GM21528 (cell line): ENCODE measurements around the gene UBE2G2.
A peak's percentile ranks its signal among the peaks of the same experiment; 100 is the strongest.

Source experiments
- ATAC-seq: cut with Tn5 transposase; IDR thresholded peaks from one replicate; pipeline ENCODE4 v1.9.1; 2021; ENCODE audit warnings: mild to moderate bottlenecking, moderate library complexity; ENCODE audit not compliant: unreplicated experiment, low FRiP score

UBE2G2 gene

GRCh38 chr21:44801468-44802395 is at the start of gene UBE2G2:
Gene UBE2G2 (minus strand): TSS chr21:44801820. CDS start chr21:44801748, 72 bp downstream.
- ATAC-seq: peak; percentile 64

DNA sequence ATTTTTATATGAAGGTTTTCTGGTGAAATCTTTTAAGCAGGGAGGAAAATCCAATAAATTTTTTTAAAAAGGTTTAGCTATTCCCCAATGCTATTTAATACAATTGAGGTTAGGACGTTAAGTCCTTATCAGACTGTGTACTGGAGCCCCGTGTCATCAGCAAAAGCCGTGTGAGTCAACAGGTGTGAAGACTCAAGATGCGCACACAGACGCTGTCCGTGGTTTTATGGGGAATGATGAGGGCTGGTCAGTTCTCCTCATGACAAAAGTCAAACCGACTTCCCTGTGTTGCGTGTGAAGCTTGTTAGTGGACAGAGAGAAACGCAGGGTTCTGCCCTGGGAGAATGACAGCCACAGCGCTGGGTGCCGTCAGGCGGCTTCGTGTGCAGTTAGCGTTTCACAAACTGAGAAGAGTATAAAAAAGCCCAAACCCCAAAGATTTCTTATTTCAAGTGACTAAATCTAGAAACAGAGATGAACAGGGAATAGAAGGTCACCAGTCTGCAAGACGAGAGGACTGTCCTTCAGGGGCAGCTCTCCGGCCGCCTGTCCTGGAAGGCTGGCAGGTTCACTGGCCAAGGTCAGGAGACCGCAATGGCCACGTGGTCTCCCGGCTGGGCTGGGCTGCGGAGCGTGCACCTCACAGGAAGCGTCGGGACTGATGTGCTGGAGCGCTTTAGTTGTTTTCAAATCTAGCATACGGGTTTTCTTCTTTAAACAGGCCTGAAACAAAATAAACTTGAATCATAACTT is 49.5 kb upstream of the UBE2G2 start:
- ATAC-seq: no peak

DNA sequence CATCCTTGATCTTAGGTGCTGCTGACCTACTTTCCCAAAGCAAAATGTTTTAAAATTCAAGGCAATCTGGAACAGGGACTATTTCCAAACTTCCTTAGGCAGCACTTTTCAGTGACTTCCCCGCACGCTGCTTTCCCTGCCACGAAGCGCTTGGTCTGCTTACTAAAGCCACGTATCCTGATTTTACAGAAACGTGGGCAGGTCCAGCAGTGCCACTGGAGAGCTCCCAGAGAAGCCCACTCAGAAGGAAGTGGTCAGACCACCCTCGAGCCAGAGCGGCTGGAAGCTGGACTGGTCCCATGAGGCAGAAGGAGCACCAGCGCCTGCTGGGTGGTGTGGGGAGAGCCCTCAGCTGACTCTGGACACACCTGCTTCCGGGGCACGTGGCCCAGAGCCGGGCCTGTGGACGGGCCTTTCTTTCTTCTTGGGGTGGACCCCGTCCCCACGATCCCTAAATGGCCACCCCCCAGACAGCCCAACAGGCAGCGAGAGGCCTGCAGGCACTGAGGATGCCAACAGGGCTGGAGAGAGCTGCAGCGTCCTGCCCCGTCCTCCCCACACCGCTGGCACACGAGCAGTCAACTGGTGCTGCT is 48.7 kb upstream of the UBE2G2 start:
- ATAC-seq: no peak

GRCh38 chr21:44849616-44850130 is 48.1 kb upstream of the UBE2G2 start:
- no peak for ATAC-seq

DNA sequence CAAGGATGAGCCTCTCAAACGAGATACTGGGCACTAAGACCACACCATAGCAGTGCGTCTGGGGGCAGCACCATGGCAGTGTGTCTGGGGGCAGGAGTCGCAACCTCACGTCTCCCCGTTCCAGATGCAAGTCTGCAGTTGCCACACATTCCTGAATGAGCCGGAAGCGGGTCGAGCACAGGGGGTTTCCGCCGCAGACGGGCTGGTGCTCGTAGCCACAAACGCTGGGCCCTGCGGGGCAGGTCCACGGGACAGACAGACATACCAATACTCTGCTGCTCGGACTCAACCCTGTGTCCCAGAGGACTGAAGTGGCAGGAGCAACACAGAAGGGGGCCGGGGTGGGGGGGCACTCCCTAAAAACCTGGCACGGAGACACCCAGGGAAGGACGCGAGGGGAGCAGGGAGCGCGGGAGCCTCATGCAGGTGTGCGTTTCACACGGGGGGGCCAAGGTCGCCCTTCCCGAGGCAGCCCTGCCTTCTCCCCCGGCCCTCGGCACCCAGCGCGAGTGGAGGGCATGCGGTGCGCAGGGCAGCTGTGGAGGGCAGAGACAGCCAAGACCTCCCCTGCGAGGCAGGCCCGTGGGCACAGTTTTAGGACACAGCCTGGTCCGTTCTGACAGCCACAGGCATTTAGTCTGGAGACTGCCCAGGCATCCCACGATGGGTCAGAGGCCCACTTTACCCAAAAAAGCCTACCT is 47.4 kb upstream of the UBE2G2 start:
- no peak for ATAC-seq

DNA sequence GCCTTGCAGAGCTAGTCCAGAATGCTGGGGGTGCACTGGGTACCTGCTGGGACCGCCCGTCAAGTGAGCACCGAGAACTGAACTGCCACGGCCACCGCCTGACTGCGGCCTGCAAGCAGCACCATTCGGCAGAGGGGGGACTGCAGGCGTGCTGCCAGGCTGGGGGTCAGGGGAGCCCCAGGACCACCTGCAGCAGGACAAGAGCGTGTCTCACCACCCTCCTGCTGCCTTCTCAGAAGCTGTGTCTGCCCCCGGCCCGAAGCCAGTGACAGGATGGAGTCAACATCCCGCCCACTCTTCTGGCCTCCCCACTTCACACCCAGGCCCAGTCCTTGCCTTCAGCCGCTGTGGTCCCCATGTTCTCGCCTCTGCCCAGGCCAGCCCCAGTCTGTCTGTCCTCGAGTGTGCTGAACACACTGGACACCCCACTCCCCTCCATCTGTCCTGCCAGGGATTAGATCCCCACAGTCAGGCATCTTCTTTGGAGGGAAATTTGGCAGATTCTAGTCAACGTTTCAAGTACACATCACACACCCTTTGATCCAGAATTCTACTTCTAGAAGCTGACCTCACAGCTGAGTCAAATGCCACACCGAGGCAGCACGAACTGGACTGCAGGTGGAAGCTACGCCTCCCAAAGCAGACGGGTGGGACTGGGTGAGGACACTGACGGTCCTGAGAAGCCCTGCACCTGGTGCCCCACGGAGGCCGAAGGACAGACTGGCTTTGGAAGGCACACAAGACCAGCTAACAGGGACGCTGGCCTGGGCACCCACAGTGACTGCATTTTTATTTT is 45.8 kb upstream of the UBE2G2 start:
- no peak for ATAC-seq

DNA sequence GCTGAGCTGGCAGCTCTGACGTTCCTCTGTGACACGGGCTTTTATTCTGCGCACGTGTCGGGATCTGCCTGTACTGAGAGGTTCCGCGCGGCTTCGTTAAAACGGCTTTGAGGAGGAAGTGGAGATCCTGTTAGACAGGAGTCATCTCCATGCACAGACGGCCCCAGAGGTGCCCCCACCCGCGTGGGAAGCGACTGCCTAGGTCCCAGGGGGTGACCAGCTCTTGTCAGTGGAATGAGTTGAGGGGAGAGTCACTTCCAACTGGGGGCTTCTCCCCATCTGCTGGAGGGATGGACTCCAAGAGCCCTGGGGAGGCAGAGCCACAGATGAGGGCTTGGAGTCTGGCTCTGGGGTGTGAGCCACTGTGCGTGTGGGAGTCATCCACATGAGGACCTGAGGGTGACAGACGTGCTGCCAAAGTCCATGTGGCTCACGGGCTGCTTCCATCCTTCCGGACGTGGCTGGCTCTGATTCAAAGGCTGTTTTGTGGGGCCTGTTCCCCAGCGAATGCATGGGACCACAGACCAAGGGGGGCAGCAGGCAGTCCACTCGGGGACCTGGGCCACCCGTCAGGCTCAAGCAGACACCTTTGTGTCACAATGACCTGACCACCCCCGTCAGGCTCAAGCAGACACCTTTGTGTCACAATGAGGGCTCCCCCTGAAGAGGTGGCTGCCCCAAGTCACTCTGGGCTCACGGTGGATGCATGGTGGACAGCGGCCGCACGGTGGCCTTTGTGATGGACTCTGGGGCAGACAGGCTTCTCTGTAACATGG is 45.1 kb upstream of the UBE2G2 start:
- no peak for ATAC-seq

GRCh38 chr21:44846224-44846484 is 44.5 kb upstream of the UBE2G2 start:
- ATAC-seq: no peak

DNA sequence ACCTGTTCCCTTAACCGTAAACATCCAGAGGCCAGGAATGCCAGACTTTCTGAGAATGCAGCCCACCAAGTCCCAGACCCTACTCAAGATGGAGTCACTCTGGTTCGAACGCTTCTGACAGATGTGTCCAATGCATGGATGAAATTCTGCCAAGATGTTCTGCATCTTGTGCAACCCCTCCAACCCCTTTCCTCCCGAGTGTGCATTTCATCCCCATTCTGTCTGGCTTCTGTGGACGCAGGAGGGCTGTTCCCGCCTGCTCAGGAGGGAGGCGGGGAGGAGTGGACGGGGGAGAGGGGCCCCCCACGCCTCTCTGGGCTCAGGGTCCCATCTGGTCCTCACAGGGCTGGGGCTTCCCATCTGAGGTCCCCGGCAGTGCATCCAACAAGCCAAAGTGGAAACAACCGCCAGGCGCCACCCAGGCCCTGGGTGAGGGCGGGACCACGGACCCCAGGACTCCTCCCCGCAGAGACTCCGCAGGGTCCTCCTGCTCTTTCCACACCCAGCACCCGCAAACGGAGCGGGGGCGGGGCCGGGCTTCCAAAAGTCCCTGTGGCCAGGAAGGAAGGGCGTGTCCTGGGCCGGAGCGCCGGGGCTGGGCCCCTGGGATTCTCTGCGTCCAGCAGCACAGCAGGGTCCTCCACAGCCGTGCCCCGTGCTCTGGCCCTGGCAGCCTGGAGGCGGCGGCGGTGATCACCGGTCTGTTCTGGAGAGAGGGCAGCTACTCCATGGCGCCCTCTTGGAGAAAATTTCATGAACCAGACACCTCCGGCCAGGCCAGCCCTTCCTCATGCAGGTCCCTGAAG is 44.0 kb upstream of the UBE2G2 start:
- ATAC-seq: no peak

DNA sequence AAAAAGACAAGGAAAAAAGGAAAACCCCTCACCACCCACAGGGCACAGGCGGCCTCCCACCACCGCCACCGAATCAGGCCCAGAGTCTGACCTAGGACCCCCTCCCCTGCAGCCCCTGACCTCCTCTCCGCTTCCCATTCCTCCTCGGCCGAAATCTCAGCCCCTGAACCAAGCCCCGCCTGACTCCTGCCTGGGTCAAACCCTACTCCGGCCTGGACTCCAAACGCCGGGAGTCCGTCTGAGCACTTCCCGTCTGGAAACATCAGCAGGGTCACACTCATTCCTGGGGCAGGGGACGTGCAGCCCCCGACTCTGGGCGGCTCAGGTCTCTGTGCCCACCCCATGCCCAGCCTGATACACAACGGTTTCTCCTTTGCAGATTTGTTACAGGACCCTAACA is 42.6 kb upstream of the UBE2G2 start:
- ATAC-seq: no peak

DNA sequence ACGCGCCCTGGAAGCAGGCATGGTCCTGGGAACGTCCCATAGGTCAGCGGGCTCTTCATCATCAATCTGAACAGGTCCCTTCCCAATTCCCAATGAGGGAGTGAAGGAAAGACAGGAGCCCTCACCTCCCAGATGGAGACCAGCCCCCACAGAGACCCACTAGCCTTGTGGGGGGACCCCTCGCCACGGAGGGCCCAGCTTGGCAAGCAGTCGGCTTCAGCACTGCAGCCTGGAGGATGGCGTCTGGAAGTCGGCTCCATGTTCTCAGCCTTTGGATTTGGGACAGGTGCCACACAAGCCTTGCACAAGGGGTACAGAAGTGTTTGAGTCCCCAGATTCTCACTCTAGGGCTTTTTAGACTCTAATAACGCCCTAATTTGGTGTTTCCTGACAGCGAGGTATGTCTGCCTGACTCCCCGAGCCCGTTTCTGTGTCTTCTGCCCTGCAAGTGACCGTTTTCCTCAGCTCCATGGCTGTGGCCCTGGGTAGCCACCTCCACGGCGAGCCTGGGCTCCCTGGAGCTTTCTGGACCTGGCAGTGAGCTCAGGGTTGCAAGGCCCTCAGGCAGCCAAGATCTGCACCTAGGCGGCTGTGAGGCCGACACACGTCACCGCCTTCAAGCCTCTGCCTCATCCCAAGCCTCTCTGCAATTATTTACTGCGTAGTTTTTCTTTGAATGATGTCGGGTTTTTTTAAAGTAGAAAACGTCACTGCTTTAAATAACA is 41.3 kb upstream of the UBE2G2 start:
- ATAC-seq: no peak

DNA sequence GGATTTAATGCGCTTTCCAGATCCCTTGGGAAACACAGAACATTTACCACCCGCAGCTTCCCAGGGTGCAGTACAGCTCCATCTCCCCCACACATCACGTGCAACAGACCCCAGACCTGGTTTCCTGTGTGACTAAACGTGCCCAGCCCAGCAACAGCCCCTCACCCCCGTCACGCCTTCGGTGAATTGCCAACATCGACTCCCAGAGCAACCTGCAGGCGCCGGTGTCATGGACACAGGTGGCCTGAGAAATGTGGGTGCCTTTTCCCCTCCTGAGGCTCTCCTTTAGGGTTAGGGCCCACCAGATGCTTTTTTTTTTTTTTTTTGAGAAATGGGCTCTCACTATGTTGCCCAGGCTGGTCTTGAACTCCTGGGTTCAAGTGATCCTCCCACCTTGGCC is 40.5 kb upstream of the UBE2G2 start:
- ATAC-seq: no peak

DNA sequence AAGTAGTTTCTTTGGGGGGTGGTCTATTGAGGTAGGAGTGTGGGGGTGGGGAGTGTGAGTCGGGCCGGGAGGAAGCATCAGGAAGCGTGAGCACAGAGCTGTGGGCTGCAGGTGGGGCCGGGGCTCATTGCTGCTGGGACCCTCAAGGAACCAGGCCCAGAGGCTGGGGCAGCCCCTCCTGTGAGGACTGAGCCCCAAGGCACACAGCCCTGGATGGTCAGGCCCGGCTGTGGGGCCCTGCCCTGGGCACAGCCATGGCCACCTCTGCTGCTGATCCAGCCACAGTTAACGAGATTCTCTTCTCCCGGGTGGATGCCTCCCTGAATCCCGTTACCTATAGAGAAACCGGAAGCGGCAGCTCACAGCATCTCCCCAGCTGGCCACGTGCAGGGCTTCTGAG is 39.2 kb upstream of the UBE2G2 start:
- ATAC-seq: no peak

DNA sequence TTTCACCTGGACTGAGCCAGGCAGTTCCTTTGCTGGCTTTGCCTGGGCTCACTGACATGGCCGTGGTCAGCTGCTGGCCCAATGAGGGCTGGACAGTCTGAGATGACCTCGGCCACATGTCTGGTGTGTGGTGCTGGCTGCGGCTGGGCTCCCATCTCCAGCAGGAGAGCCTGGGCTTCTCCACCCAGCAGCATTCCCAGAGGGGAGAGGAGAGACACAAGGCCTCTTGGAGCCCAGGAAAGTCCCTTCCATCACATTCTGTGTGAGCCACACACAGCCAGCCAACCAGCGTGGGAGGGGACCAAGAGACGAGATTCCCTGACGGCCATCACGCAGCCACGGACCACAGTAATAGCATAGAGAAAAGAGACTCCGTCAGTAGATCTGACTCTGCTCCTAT is 37.3 kb upstream of the UBE2G2 start:
- ATAC-seq: no peak

DNA sequence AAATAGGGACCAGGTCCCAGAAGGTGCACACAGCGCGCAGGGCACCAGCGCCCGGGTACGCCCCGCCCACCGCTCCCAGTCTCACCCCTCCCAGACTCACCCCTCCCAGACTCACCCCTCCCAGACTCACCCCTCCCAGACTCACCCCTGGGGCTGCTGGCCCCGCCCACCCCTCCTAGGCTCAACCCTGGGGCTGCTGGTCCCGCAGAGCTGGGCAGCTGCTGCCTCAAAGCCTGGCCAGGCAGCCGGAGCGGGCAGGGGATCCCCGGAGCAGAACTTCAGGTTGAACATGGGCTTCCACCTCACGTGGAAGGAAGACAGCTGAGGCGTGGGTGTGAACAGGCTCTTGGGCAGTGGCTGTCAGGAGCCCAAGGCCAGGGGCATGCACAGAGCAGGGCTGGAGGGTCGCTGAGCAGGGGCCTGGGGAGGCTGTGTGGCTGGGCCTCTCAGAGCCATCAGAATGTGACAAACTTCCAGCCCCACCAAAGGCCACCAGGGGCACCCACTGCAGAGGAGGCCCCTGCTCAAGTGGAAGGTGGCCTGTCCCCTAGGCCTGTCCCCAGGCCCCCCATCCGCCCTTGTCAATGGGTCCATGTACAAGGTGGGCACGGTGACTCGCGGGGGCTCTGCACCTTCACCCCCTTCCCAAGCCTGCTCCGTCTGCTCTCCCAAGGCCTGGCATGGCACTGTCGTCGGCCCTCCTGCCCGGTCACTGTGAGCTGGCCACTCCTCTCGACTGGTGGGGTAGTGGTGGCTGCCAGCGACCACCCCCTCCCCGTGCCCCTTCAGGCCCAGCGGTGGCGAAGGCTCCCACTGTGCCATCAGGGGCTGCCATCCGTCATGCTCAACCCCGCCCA is 36.6 kb upstream of the UBE2G2 start:
- no peak for ATAC-seq

DNA sequence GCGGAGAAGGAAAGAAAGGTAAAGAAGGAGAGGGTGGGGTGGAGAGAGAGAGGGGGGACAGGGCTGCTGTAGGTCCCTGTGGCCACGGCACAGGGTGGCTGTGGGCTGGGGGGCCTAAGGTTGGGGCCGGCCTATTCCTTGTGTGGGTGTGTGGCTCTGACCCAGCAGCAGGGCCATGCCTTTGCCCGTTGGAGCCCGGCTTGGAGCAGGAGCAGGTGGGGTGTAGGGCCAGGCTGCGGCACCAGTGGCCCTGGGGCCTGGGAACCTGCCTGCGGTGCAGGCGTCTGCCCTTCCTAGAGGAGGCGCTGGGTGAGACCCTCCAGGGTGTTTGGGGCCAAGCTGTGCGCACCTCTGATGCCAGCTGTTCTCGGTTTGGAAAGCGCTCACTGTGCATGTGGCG is 35.9 kb upstream of the UBE2G2 start:
- ATAC-seq: no peak
